HPDE6-E6E7 (cell line): ENCODE measurements around the gene ENKD1.

Experiments used
- DNase-seq: peaks from one replicate; pipeline ENCODE4 v3.0.0; 2011; ENCODE audit warnings: missing footprints; ENCODE audit errors: extremely low spot score

The ENKD1 gene

GRCh38 chr16:67663151-67663876, 3.2 kb downstream of the ENKD1 start:
- DNase-seq = no peak

GRCh38 chr16:67662653-67663010, 3.9 kb downstream of the ENKD1 start:
- no peak for DNase-seq

GRCh38 chr16:67661886-67662652, 4.5 kb downstream of the ENKD1 start:
- no peak for DNase-seq

GRCh38 chr16:67661101-67661761, 5.3 kb downstream of the ENKD1 start:
- DNase-seq = no peak

GRCh38 chr16:67660564-67661028, 6.0 kb downstream of the ENKD1 start, which contains the start of gene PARD6A:
Gene PARD6A, plus strand, starts transcription at chr16:67660960. Its CDS starts 79 bp downstream, at chr16:67661039.
- DNase-seq = peak; percentile 99

GRCh38 chr16:67659675-67660563, 6.6 kb downstream of the ENKD1 start, which contains the start of gene ACD:
Gene ACD, minus strand, starts transcription at chr16:67660260. Its CDS starts 40 bp downstream, at chr16:67660220.
- DNase-seq = peak; percentile 99

GRCh38 chr16:67658849-67659674, 7.5 kb downstream of the ENKD1 start:
- no peak for DNase-seq

- no peak for DNase-seq
Measured at GRCh38 chr16:67657751-67658518, 8.6 kb downstream of the ENKD1 start.

- no peak for DNase-seq
Measured at GRCh38 chr16:67657017-67657608, 9.4 kb downstream of the ENKD1 start.

- no peak for DNase-seq
Measured at GRCh38 chr16:67656344-67657016, 10.1 kb downstream of the ENKD1 start.

GRCh38 chr16:67655363-67655762, 11.2 kb downstream of the ENKD1 start:
- DNase-seq = no peak

- no peak for DNase-seq
Measured at GRCh38 chr16:67654403-67654911, 12.1 kb downstream of the ENKD1 start.

GRCh38 chr16:67653789-67654402, 12.7 kb downstream of the ENKD1 start:
- DNase-seq = no peak

- no peak for DNase-seq
Measured at GRCh38 chr16:67653128-67653788, 13.3 kb downstream of the ENKD1 start.

- DNase-seq = no peak
Measured at GRCh38 chr16:67652578-67653127, 13.9 kb downstream of the ENKD1 start.

- no peak for DNase-seq
Measured at GRCh38 chr16:67651847-67652246, 14.7 kb downstream of the ENKD1 start.

- no peak for DNase-seq
Measured at GRCh38 chr16:67651039-67651438, 15.5 kb downstream of the ENKD1 start.
